B cell (primary cell): Measurements from ENCODE around the gene RCSD1. TPM values are rescaled to one million over a fixed set of nuclear protein-coding genes. Genes with fewer than 3 reads are reported as not detected.
A peak's percentile ranks its signal among the peaks of the same experiment; 100 is the strongest.

ENCODE experiments used
- ATAC-seq: fragments of 200-7000 bp; cut with Tn5 transposase; one replicate; pipeline ENCODE4 v1.10.0; 2021; ENCODE audit warnings: low read depth, mild to moderate bottlenecking, moderate number of reproducible peaks, moderate library complexity
- CTCF ChIA-PET: fragments of 350-600 bp; sonication (Branson Sonifier 250); formaldehyde crosslinking; loops from one replicate; lab custom pipeline; 2021; ENCODE audit warnings: antibody characterized with exemption, inconsistent platforms; lab: Charles Lee
- POLR2A ChIA-PET: fragments of 350-600 bp; sonication (Branson Sonifier 250); formaldehyde crosslinking; loops from one replicate; lab custom pipeline; 2021; ENCODE audit warnings: antibody characterized with exemption; lab: Charles Lee
- DNase-seq: peaks from one replicate; pipeline ENCODE4 v3.0.0; 2013
- H2AFZ ChIP-seq: 2 replicates; pipeline ENCODE4 v1.6.1; 2012; ENCODE audit warnings: mild to moderate bottlenecking, low read depth, low read length; ENCODE audit not compliant: insufficient read depth, poor library complexity, severe bottlenecking
- H3K27ac ChIP-seq, 2 donors: 1 replicate in 1 of 2; 2 replicates in 1 of 2; pipeline ENCODE4 v1.5.1; 2012 to 2013; ENCODE audit warnings: low read length in 2 of 2, mild to moderate bottlenecking in 2 of 2, moderate library complexity in 1 of 2
- H3K27me3 ChIP-seq, 4 experiments: fragments of 200-600 bp in 1 of 4; sonication (generic) in 1 of 4; replicated peaks in 1 of 4; 1 replicate in 2 of 4; 2 replicates in 2 of 4; pipeline versions ENCODE4 v1.6.1 to v1.7.0; 2013 to 2016; ENCODE audit warnings: low read length in 3 of 4, mild to moderate bottlenecking in 2 of 4, mixed read lengths in 1 of 4, moderate library complexity in 1 of 4; ENCODE audit not compliant: insufficient read depth in 4 of 4, control insufficient read depth in 3 of 4; ENCODE audit errors: control extremely low read depth in 1 of 4
- H3K36me3 ChIP-seq, 2 experiments: replicated peaks in 1 of 2; 1 replicate in 1 of 2; 2 replicates in 1 of 2; pipeline versions ENCODE4 v1.6.1 to v1.7.1; 2013; ENCODE audit warnings: low read length in 1 of 2; ENCODE audit not compliant: insufficient read depth in 2 of 2, control insufficient read depth in 1 of 2; ENCODE audit errors: control extremely low read depth in 1 of 2, extremely low read depth in 1 of 2
- H3K4me1 ChIP-seq, 2 donors: fragments of 200-600 bp in 1 of 2; sonication (generic) in 1 of 2; 1 replicate in 1 of 2; 2 replicates in 1 of 2; pipeline versions ENCODE4 v1.5.1 to v1.6.1; 2013 to 2017; ENCODE audit warnings: low read length in 2 of 2; ENCODE audit not compliant: control insufficient read depth in 2 of 2, insufficient read depth in 2 of 2
- H3K4me2 ChIP-seq: replicated peaks from 2 replicates; pipeline ENCODE3; 2012; ENCODE audit warnings: mild to moderate bottlenecking, low read depth, low read length; ENCODE audit not compliant: poor library complexity, severe bottlenecking
- H3K4me3 ChIP-seq, 5 experiments: fragments of 200-600 bp in 1 of 5; sonication (generic) in 1 of 5; 1 replicate in 3 of 5; 2 replicates in 2 of 5; pipeline versions ENCODE4 v1.5.1 to v1.7.0; 2011 to 2016; ENCODE audit warnings: low read length in 4 of 5, mild to moderate bottlenecking in 4 of 5, low read depth in 2 of 5, control low read depth in 1 of 5, moderate library complexity in 1 of 5; ENCODE audit not compliant: insufficient read depth in 1 of 5; ENCODE audit errors: control extremely low read depth in 1 of 5, extremely low read depth in 1 of 5
- H3K79me2 ChIP-seq: fragments of 200-600 bp; sonication (generic); one replicate; pipeline ENCODE4 v1.6.0; 2016; ENCODE audit warnings: low read length; ENCODE audit not compliant: control insufficient read depth, insufficient read depth
- H3K9ac ChIP-seq: fragments of 200-600 bp; sonication (generic); 2 replicates; pipeline ENCODE4 v1.6.1; 2017; ENCODE audit warnings: mild to moderate bottlenecking, low read length, moderate library complexity
- H3K9me3 ChIP-seq, 3 donors: one replicate each; pipeline versions ENCODE4 v1.6.1 to v1.7.1; 2013; ENCODE audit warnings: low read length in 2 of 3; ENCODE audit not compliant: control insufficient read depth in 2 of 3, insufficient read depth in 1 of 3; ENCODE audit errors: control extremely low read depth in 1 of 3
- H4K20me1 ChIP-seq: 2 replicates; pipeline ENCODE4 v1.6.0; 2012; ENCODE audit warnings: mild to moderate bottlenecking, low read length; ENCODE audit not compliant: insufficient read depth, control insufficient read depth, poor library complexity, severe bottlenecking
- H3K27ac Mint-ChIP-seq: one replicate; pipeline ENCODE4 v1.8.0; 2021; ENCODE audit warnings: mixed read lengths
- H3K27me3 Mint-ChIP-seq: one replicate; pipeline ENCODE4 v1.8.0; 2021; ENCODE audit warnings: mixed read lengths
- H3K4me1 Mint-ChIP-seq: one replicate; pipeline ENCODE4 v1.8.0; 2021; ENCODE audit warnings: mixed read lengths
- H3K4me3 Mint-ChIP-seq: one replicate; pipeline ENCODE4 v1.8.0; 2021; ENCODE audit warnings: mixed read lengths
- H3K9me3 Mint-ChIP-seq: one replicate; pipeline ENCODE4 v1.8.0; 2022; ENCODE audit warnings: mixed read lengths; ENCODE audit not compliant: insufficient read depth
- CTCF ChIP-seq: fragments of 200-600 bp; IDR thresholded peaks from one replicate; pipeline ENCODE4 v1.8.0; 2022; ENCODE audit warnings: antibody characterized with exemption, mild to moderate bottlenecking
- EZH2 ChIP-seq: IDR thresholded peaks from 2 replicates; pipeline ENCODE4 v1.6.1; 2012; ENCODE audit warnings: borderline replicate concordance, low read depth, mild to moderate bottlenecking, moderate library complexity, low read length; ENCODE audit not compliant: insufficient read depth, poor library complexity, severe bottlenecking
- WGBS: methylation state at CpG from one replicate; pipeline ENCODE4 v1.1.5; 2013; ENCODE audit warnings: missing lambda C conversion rate; ENCODE audit not compliant: insufficient coverage; 5-methylcytosine and 5-hydroxymethylcytosine counted together
- intact Hi-C: fragments of 100-400 bp; cut with micrococcal nuclease; formaldehyde crosslinking; loops from one replicate; pipeline ENCODE4 v1.10.0; 2022
- polyA plus RNA-seq: library from polyadenylated mRNA; depleted of rRNA; stranded (reverse); fragments of >200 nt; gene quantifications from 2 replicates; pipeline ENCODE4 v1.2.3, GENCODE V29; 2012
- total RNA-seq, 2 donors: library from RNA; stranded (reverse); fragments of 120-200 nt in 1 of 2; gene quantifications; 1 replicate in 1 of 2; 2 replicates in 1 of 2; pipeline versions ENCODE4 v1.2.3 to v1.2.4, GENCODE V29; 2013 to 2022

Gene RCSD1
- total and polyA plus RNA-seq, 2 donors (not counting 1 experiment from before 2014, with no cell fraction given), result 129 to 525 TPM

- Histone ChIP-seq H3K27ac (peak overlapping the region; percentile 31 to 66), H2AFZ (peak overlapping the region; percentile 91), H3K27me3 (no peaks in the 10 kb centered on the region), H3K9ac (peak overlapping the region; percentile 82), H3K79me2 (peaks cover 36% of the 10 kb centered on the region), H3K4me3 (peak overlapping the region; percentile 64 to 93 (median 76)), H3K9me3 (peaks cover 0 to 5% (median 4%) of the 10 kb centered on the region in 3 donors), H3K4me1 (peaks cover 41 to 55% of the 10 kb centered on the region in 2 donors), H3K4me2 (peak overlapping the region; percentile 91), H4K20me1 (peaks cover 10% of the 10 kb centered on the region), H3K36me3 (no peaks in the 10 kb centered on the region)
- H3K27ac Mint-ChIP-seq, result peak overlapping the region; percentile 86
- POLR2A ChIA-PET, result interaction anchor here (0.9 to 1.2 kb wide), 3 partner anchors 31 to 214 kb away, joined by 3 to 5 read pairs (median 4); partner anchors contain the start of gene DCAF6
- intact Hi-C loops, result no loop called here
- no peaks in the 10 kb centered on the region for H3K27me3 Mint-ChIP-seq
- WGBS, result under 1% methylated on average over 46 of the region's 52 CpGs
- H3K9me3 Mint-ChIP-seq, result no peaks in the 10 kb centered on the region
- TF ChIP-seq EZH2 (no peak), CTCF (no peak)
- DNase-seq (no peak), ATAC-seq (peak; percentile 35)
- peak overlapping the region; percentile 87 for H3K4me3 Mint-ChIP-seq
- H3K4me1 Mint-ChIP-seq, result peaks cover 65% of the 10 kb centered on the region
- CTCF ChIA-PET, result interaction anchor here (1.0 to 1.5 kb wide), 5 partner anchors 31 to 122 kb away, joined by 3 to 6 read pairs (median 5); no protein-coding TSS in a partner anchor
These were observed 92.3 kb downstream of the RCSD1 start for GRCh38 chr1:167722152-167722869.

- Histone ChIP-seq H3K27me3 (no peaks in the 10 kb centered on the region), H3K79me2 (peaks cover 41% of the 10 kb centered on the region), H4K20me1 (peaks cover 10% of the 10 kb centered on the region), H3K9ac (peak overlapping the region; percentile 82), H3K4me2 (peak overlapping the region; percentile 91), H3K4me3 (peak overlapping the region; percentile 64 to 93 (median 76)), H3K27ac (no peak overlapping the region), H3K4me1 (peaks cover 41 to 55% of the 10 kb centered on the region in 2 donors), H3K36me3 (no peaks in the 10 kb centered on the region), H3K9me3 (peaks cover 0 to 5% (median 4%) of the 10 kb centered on the region in 3 donors), H2AFZ (peak overlapping the region; percentile 91)
- Mint-ChIP-seq H3K4me1 (peaks cover 65% of the 10 kb centered on the region), H3K4me3 (peak overlapping the region; percentile 87), H3K27me3 (no peaks in the 10 kb centered on the region), H3K9me3 (no peaks in the 10 kb centered on the region), H3K27ac (peak overlapping the region; percentile 86)
- ATAC-seq, result no peak
- intact Hi-C loops, result no loop called here
- no peak for DNase-seq
- TF ChIP-seq EZH2 (no peak), CTCF (no peak)
- POLR2A ChIA-PET, result no interaction called here
- CTCF ChIA-PET, result interaction anchor here (1.1 to 1.3 kb wide), 2 partner anchors 35 to 43 kb away, joined by 3 to 5 read pairs; no protein-coding TSS in a partner anchor
- WGBS, result 0% methylated on average over 1 of the region's 4 CpGs
These were observed 92.8 kb downstream of the RCSD1 start for GRCh38 chr1:167722870-167723251.
